Glutamatergic neuron (in vitro differentiated cells): ENCODE measurements around the gene NPIPB2. TPM values are rescaled to one million over a fixed set of nuclear protein-coding genes. Genes with fewer than 3 reads are reported as not detected.
"Not testable (repeated sequence)": the region's sequence is repeated elsewhere in the genome, so short reads cannot be mapped to it uniquely, and the experiment has no call there.

Source experiments
- DNase-seq: peaks from one replicate; pipeline ENCODE4 v3.0.0; 2022
- H3K27ac Mint-ChIP-seq: one replicate; pipeline ENCODE4 v1.8.0; 2020; ENCODE audit warnings: mild to moderate bottlenecking, mixed read lengths, inconsistent platforms; ENCODE audit not compliant: unreplicated experiment
- H3K27me3 Mint-ChIP-seq: one replicate; pipeline ENCODE4 v1.8.0; 2020; ENCODE audit warnings: mild to moderate bottlenecking, moderate library complexity, mixed read lengths, inconsistent platforms; ENCODE audit not compliant: unreplicated experiment
- H3K36me3 Mint-ChIP-seq: one replicate; pipeline ENCODE4 v1.8.0; 2020; ENCODE audit warnings: mild to moderate bottlenecking, mixed read lengths, inconsistent platforms; ENCODE audit not compliant: unreplicated experiment
- H3K4me1 Mint-ChIP-seq: one replicate; pipeline ENCODE4 v1.8.0; 2020; ENCODE audit warnings: mild to moderate bottlenecking, low read depth, mixed read lengths, inconsistent platforms; ENCODE audit not compliant: unreplicated experiment
- H3K4me3 Mint-ChIP-seq: one replicate; pipeline ENCODE4 v1.8.0; 2020; ENCODE audit warnings: mild to moderate bottlenecking, mixed read lengths, inconsistent platforms; ENCODE audit not compliant: unreplicated experiment
- H3K9me3 Mint-ChIP-seq: one replicate; pipeline ENCODE4 v1.8.0; 2020; ENCODE audit warnings: mild to moderate bottlenecking, moderate library complexity, mixed read lengths, inconsistent platforms; ENCODE audit not compliant: unreplicated experiment
- CTCF ChIP-seq: fragments of 200-600 bp; sonication (generic); IDR thresholded peaks from one replicate; pipeline ENCODE4 v1.5.0; 2021; ENCODE audit not compliant: partially characterized antibody, unreplicated experiment
- total RNA-seq: library from RNA; stranded (reverse); fragmentation: NEBNext Ultra II Directional; extraction: Animal tissue kit (Norgen Biotek cat#: 25700); gene quantifications from one replicate; pipeline ENCODE4 v1.2.1, GENCODE V29; 2021; ENCODE audit not compliant: unreplicated experiment

The NPIPB2 gene
- total RNA-seq, 1 donor from 2014 or later = 14.4 TPM

GRCh38 chr16:11957591-11958395 is 15.9 kb upstream of the NPIPB2 start:
- no peaks in the 10 kb centered on the region for H3K36me3 Mint-ChIP-seq
- no peak for DNase-seq
- TF ChIP-seq CTCF = no peak
- H3K4me3 Mint-ChIP-seq = no peak overlapping the region
- H3K27me3 Mint-ChIP-seq = no peaks in the 10 kb centered on the region
- peak overlapping the region; percentile 43 for H3K27ac Mint-ChIP-seq
- no peaks in the 10 kb centered on the region for H3K4me1 Mint-ChIP-seq
- H3K9me3 Mint-ChIP-seq = peaks cover 7% of the 10 kb centered on the region

GRCh38 chr16:11956558-11956957 is 14.7 kb upstream of the NPIPB2 start:
- no peaks in the 10 kb centered on the region for H3K36me3 Mint-ChIP-seq
- H3K9me3 Mint-ChIP-seq = peaks cover 5% of the 10 kb centered on the region
- H3K4me1 Mint-ChIP-seq = no peaks in the 10 kb centered on the region
- H3K27me3 Mint-ChIP-seq = no peaks in the 10 kb centered on the region
- TF ChIP-seq CTCF = no peak
- DNase-seq = no peak
- H3K4me3 Mint-ChIP-seq = no peak overlapping the region
- H3K27ac Mint-ChIP-seq = no peak overlapping the region

- TF ChIP-seq CTCF = no peak
- Mint-ChIP-seq H3K9me3 (peaks cover 3% of the 10 kb centered on the region), H3K4me1 (no peaks in the 10 kb centered on the region), H3K4me3 (no peak overlapping the region), H3K27me3 (no peaks in the 10 kb centered on the region), H3K27ac (no peak overlapping the region), H3K36me3 (no peaks in the 10 kb centered on the region)
- DNase-seq = no peak
Measured at GRCh38 chr16:11955713-11956123, 13.9 kb upstream of the NPIPB2 start.

GRCh38 chr16:11953576-11953975 is 11.7 kb upstream of the NPIPB2 start:
- not testable (repeated sequence) for H3K4me1 Mint-ChIP-seq, H3K36me3 Mint-ChIP-seq, H3K4me3 Mint-ChIP-seq, H3K9me3 Mint-ChIP-seq, H3K27ac Mint-ChIP-seq, H3K27me3 Mint-ChIP-seq, DNase-seq

GRCh38 chr16:11950388-11950787 is 8.5 kb upstream of the NPIPB2 start:
- no peaks in the 10 kb centered on the region for H3K9me3 Mint-ChIP-seq
- no peaks in the 10 kb centered on the region for H3K36me3 Mint-ChIP-seq
- no peak for DNase-seq
- no peaks in the 10 kb centered on the region for H3K4me1 Mint-ChIP-seq
- no peak overlapping the region for H3K4me3 Mint-ChIP-seq
- no peaks in the 10 kb centered on the region for H3K27me3 Mint-ChIP-seq
- no peak overlapping the region for H3K27ac Mint-ChIP-seq
- no peak for TF ChIP-seq CTCF
